Central memory CD8-positive, alpha-beta T cell (primary cell): ENCODE measurements around the gene MUC2.

Source experiments
- ATAC-seq: fragments of 150-1000 bp; cut with Tn5 transposase; replicated peaks from 2 replicates; pipeline ENCODE4 v1.10.0; 2022; ENCODE audit warnings: mild to moderate bottlenecking, moderate FRiP score, moderate number of reproducible peaks; ENCODE audit not compliant: poor library complexity, severe bottlenecking; ENCODE audit errors: extremely low read depth
- DNase-seq, 2 donors: peaks; one replicate each; pipeline ENCODE4 v3.0.0; 2021; ENCODE audit warnings: low spot score in 2 of 2
- H3K27ac Mint-ChIP-seq: one replicate; pipeline ENCODE4 v1.8.0; 2022; ENCODE audit warnings: low read depth, mild to moderate bottlenecking, moderate library complexity, mixed read lengths
- H3K27me3 Mint-ChIP-seq: one replicate; pipeline ENCODE4 v1.8.0; 2022; ENCODE audit warnings: mixed read lengths
- H3K36me3 Mint-ChIP-seq: one replicate; pipeline ENCODE4 v1.8.0; 2022; ENCODE audit warnings: mild to moderate bottlenecking, moderate library complexity, mixed read lengths; ENCODE audit not compliant: insufficient read depth
- H3K4me1 Mint-ChIP-seq: one replicate; pipeline ENCODE4 v1.8.0; 2022; ENCODE audit warnings: mixed read lengths
- H3K4me3 Mint-ChIP-seq: one replicate; pipeline ENCODE4 v1.8.0; 2022; ENCODE audit warnings: mild to moderate bottlenecking, moderate library complexity, mixed read lengths
- H3K9me3 Mint-ChIP-seq: one replicate; pipeline ENCODE4 v1.8.0; 2022; ENCODE audit warnings: mixed read lengths

The MUC2 gene

GRCh38 chr11:1084561-1085439 lies 10.1 kb downstream of the MUC2 start:
- no peak for ATAC-seq
- no peak for DNase-seq
- H3K27ac Mint-ChIP-seq: no peak overlapping the region
- no peaks in the 10 kb centered on the region for H3K27me3 Mint-ChIP-seq
- H3K4me3 Mint-ChIP-seq: no peak overlapping the region
- H3K9me3 Mint-ChIP-seq: no peaks in the 10 kb centered on the region
- H3K4me1 Mint-ChIP-seq: no peaks in the 10 kb centered on the region
- no peaks in the 10 kb centered on the region for H3K36me3 Mint-ChIP-seq

- Mint-ChIP-seq H3K9me3 (no peaks in the 10 kb centered on the region), H3K4me3 (no peak overlapping the region), H3K4me1 (no peaks in the 10 kb centered on the region), H3K27ac (no peak overlapping the region), H3K36me3 (no peaks in the 10 kb centered on the region), H3K27me3 (no peaks in the 10 kb centered on the region)
- ATAC-seq (no peak), DNase-seq (no peak)
Measured at GRCh38 chr11:1085440-1086170, 10.9 kb downstream of the MUC2 start.

GRCh38 chr11:1086171-1087102 lies 11.8 kb downstream of the MUC2 start:
- no peaks in the 10 kb centered on the region for H3K27me3 Mint-ChIP-seq
- ATAC-seq (no peak), DNase-seq (no peak)
- no peaks in the 10 kb centered on the region for H3K36me3 Mint-ChIP-seq
- no peaks in the 10 kb centered on the region for H3K4me1 Mint-ChIP-seq
- H3K9me3 Mint-ChIP-seq: no peaks in the 10 kb centered on the region
- H3K4me3 Mint-ChIP-seq: no peak overlapping the region
- no peak overlapping the region for H3K27ac Mint-ChIP-seq

GRCh38 chr11:1087279-1087960 lies 12.7 kb downstream of the MUC2 start:
- DNase-seq: no peak
- no peak for ATAC-seq
- Mint-ChIP-seq H3K9me3 (no peaks in the 10 kb centered on the region), H3K27me3 (no peaks in the 10 kb centered on the region), H3K27ac (no peak overlapping the region), H3K4me3 (no peak overlapping the region), H3K4me1 (no peaks in the 10 kb centered on the region), H3K36me3 (no peaks in the 10 kb centered on the region)

- Mint-ChIP-seq H3K36me3 (no peaks in the 10 kb centered on the region), H3K4me1 (no peaks in the 10 kb centered on the region), H3K9me3 (no peaks in the 10 kb centered on the region)
Measured at GRCh38 chr11:1087961-1088926, 13.6 kb downstream of the MUC2 start.

GRCh38 chr11:1088927-1089737 lies 14.5 kb downstream of the MUC2 start:
- Mint-ChIP-seq H3K4me1 (no peaks in the 10 kb centered on the region), H3K9me3 (no peaks in the 10 kb centered on the region), H3K4me3 (no peak overlapping the region), H3K36me3 (no peaks in the 10 kb centered on the region), H3K27me3 (no peaks in the 10 kb centered on the region), H3K27ac (no peak overlapping the region)
- ATAC-seq: no peak
- no peak for DNase-seq

More at GRCh38 chr11:1087961-1088926, 13.6 kb downstream of the MUC2 start:
- Mint-ChIP-seq H3K27me3 (no peaks in the 10 kb centered on the region), H3K27ac (no peak overlapping the region), H3K4me3 (no peak overlapping the region)
- DNase-seq (no peak), ATAC-seq (no peak)

- H3K4me1 Mint-ChIP-seq: no peaks in the 10 kb centered on the region
- no peak for DNase-seq
- no peaks in the 10 kb centered on the region for H3K36me3 Mint-ChIP-seq
- H3K27me3 Mint-ChIP-seq: no peaks in the 10 kb centered on the region
- ATAC-seq: no peak
- no peak overlapping the region for H3K4me3 Mint-ChIP-seq
- H3K9me3 Mint-ChIP-seq: no peaks in the 10 kb centered on the region
- no peak overlapping the region for H3K27ac Mint-ChIP-seq
Measured at GRCh38 chr11:1089738-1090599, 15.3 kb downstream of the MUC2 start.

GRCh38 chr11:1090600-1091331 lies 16.1 kb downstream of the MUC2 start:
- Mint-ChIP-seq H3K9me3 (no peaks in the 10 kb centered on the region), H3K27me3 (no peaks in the 10 kb centered on the region), H3K36me3 (no peaks in the 10 kb centered on the region), H3K4me3 (no peak overlapping the region), H3K27ac (no peak overlapping the region), H3K4me1 (no peaks in the 10 kb centered on the region)
- DNase-seq: no peak
- ATAC-seq: no peak

- no peak for DNase-seq
- H3K27ac Mint-ChIP-seq: no peak overlapping the region
- no peak overlapping the region for H3K4me3 Mint-ChIP-seq
- H3K27me3 Mint-ChIP-seq: no peaks in the 10 kb centered on the region
- no peaks in the 10 kb centered on the region for H3K36me3 Mint-ChIP-seq
- no peaks in the 10 kb centered on the region for H3K4me1 Mint-ChIP-seq
- no peak for ATAC-seq
- no peaks in the 10 kb centered on the region for H3K9me3 Mint-ChIP-seq
Measured at GRCh38 chr11:1091332-1092083, 16.8 kb downstream of the MUC2 start.
